Mesenchymal stem cell (in vitro differentiated cells and primary cell): ENCODE measurements around the gene INSC.

Experiments
- DNase-seq: peaks from one replicate; pipeline ENCODE4 v3.0.0-alpha.2; 2013
- H2AFZ ChIP-seq: one replicate; pipeline ENCODE4 v1.6.1; 2013; ENCODE audit warnings: low read depth, mild to moderate bottlenecking, control low read depth, inconsistent platforms, low read length, moderate library complexity
- H2AK5ac ChIP-seq: 2 replicates; pipeline ENCODE4 v1.6.1; 2013; ENCODE audit warnings: low read length, moderate library complexity, mild to moderate bottlenecking, inconsistent platforms; ENCODE audit not compliant: severe bottlenecking
- H2BK120ac ChIP-seq: one replicate; pipeline ENCODE4 v1.6.1; 2013; ENCODE audit warnings: low read depth, mild to moderate bottlenecking, inconsistent platforms, low read length, moderate library complexity
- H2BK12ac ChIP-seq, 2 experiments: one replicate each; pipeline ENCODE4 v1.6.1; 2013; ENCODE audit warnings: inconsistent platforms in 2 of 2, low read length in 2 of 2, mild to moderate bottlenecking in 2 of 2, moderate library complexity in 2 of 2, control low read depth in 1 of 2
- H2BK15ac ChIP-seq: one replicate; pipeline ENCODE4 v1.6.1; 2013; ENCODE audit warnings: mild to moderate bottlenecking, low read depth, inconsistent platforms; ENCODE audit not compliant: poor library complexity, severe bottlenecking
- H2BK5ac ChIP-seq: 2 replicates; pipeline ENCODE4 v1.6.1; 2013; ENCODE audit warnings: low read depth, mild to moderate bottlenecking, low read length, control low read depth, inconsistent platforms; ENCODE audit not compliant: poor library complexity, severe bottlenecking
- H3K14ac ChIP-seq, 2 experiments: one replicate each; pipeline ENCODE4 v1.6.1; 2013; ENCODE audit warnings: inconsistent platforms in 2 of 2, low read length in 2 of 2, control low read depth in 1 of 2, mild to moderate bottlenecking in 1 of 2, moderate library complexity in 1 of 2
- H3K18ac ChIP-seq, 2 experiments: one replicate each; pipeline ENCODE4 v1.6.1; 2013; ENCODE audit warnings: inconsistent platforms in 2 of 2, low read length in 2 of 2, control low read depth in 1 of 2, low read depth in 1 of 2, mild to moderate bottlenecking in 1 of 2
- H3K23ac ChIP-seq, 2 experiments: one replicate each; pipeline ENCODE4 v1.6.1; 2013; ENCODE audit warnings: inconsistent platforms in 2 of 2, low read length in 2 of 2, mild to moderate bottlenecking in 2 of 2, moderate library complexity in 2 of 2, control low read depth in 1 of 2
- H3K27ac ChIP-seq: 2 replicates; pipeline ENCODE4 v1.5.1; 2013; ENCODE audit warnings: mild to moderate bottlenecking, moderate library complexity, low read length, control low read depth, inconsistent platforms; ENCODE audit not compliant: poor library complexity, severe bottlenecking
- H3K27me3 ChIP-seq, 2 experiments: 2 replicates each; pipeline versions ENCODE4 v1.6.1 to v1.7.0; 2013; ENCODE audit warnings: low read length in 2 of 2, mild to moderate bottlenecking in 2 of 2, moderate library complexity in 2 of 2, control low read depth in 1 of 2, inconsistent platforms in 1 of 2; ENCODE audit not compliant: control insufficient read depth in 1 of 2, insufficient read depth in 1 of 2
- H3K36me3 ChIP-seq, 2 experiments: 2 replicates each; pipeline versions ENCODE4 v1.6.1 to v1.7.0; 2013; ENCODE audit warnings: low read length in 2 of 2, control low read depth in 1 of 2, inconsistent platforms in 1 of 2, low read depth in 1 of 2, mild to moderate bottlenecking in 1 of 2; ENCODE audit not compliant: insufficient read depth in 2 of 2, control insufficient read depth in 1 of 2
- H3K4ac ChIP-seq, 2 experiments: one replicate each; pipeline ENCODE4 v1.6.1; 2013; ENCODE audit warnings: inconsistent platforms in 2 of 2, low read length in 2 of 2, mild to moderate bottlenecking in 2 of 2, moderate library complexity in 2 of 2, control low read depth in 1 of 2, low read depth in 1 of 2
- H3K4me1 ChIP-seq: 2 replicates; pipeline ENCODE4 v1.6.1; 2013; ENCODE audit warnings: low read depth, low read length, control low read depth; ENCODE audit not compliant: control insufficient read depth, insufficient read depth
- H3K4me2 ChIP-seq: 2 replicates; pipeline ENCODE4 v1.6.1; 2013; ENCODE audit warnings: low read length, mild to moderate bottlenecking, inconsistent platforms; ENCODE audit not compliant: poor library complexity, severe bottlenecking
- H3K4me3 ChIP-seq, 2 experiments: 2 replicates each; pipeline versions ENCODE4 v1.5.1 to v1.7.0; 2013; ENCODE audit warnings: low read length in 2 of 2, mild to moderate bottlenecking in 2 of 2, control low read depth in 1 of 2, low read depth in 1 of 2; ENCODE audit not compliant: insufficient read depth in 1 of 2
- H3K79me1 ChIP-seq: replicated peaks from 2 replicates; pipeline ENCODE4 v1.6.1; 2013; ENCODE audit warnings: mild to moderate bottlenecking, control low read depth, low read length, inconsistent platforms; ENCODE audit not compliant: poor library complexity, severe bottlenecking
- H3K9ac ChIP-seq: 2 replicates; pipeline ENCODE4 v1.7.0; 2013; ENCODE audit warnings: mild to moderate bottlenecking, low read length, moderate library complexity
- H3K9me3 ChIP-seq: 2 replicates; pipeline ENCODE4 v1.7.0; 2013; ENCODE audit warnings: mild to moderate bottlenecking, low read length; ENCODE audit not compliant: control insufficient read depth
- H4K8ac ChIP-seq: one replicate; pipeline ENCODE4 v1.6.1; 2013; ENCODE audit warnings: inconsistent platforms, mild to moderate bottlenecking, low read length, moderate library complexity
- H4K91ac ChIP-seq: one replicate; pipeline ENCODE4 v1.6.1; 2013; ENCODE audit warnings: mild to moderate bottlenecking, low read length, inconsistent platforms
- WGBS: methylation state at CpG from one replicate; pipeline ENCODE4 v1.1.7; 2013; ENCODE audit warnings: mixed read lengths; 5-methylcytosine and 5-hydroxymethylcytosine counted together

INSC gene

GRCh38 chr11:15295695-15296094 lies 181.0 kb downstream of the INSC start:
- no peak overlapping the region for H2BK15ac ChIP-seq
- H4K91ac ChIP-seq: no peak overlapping the region
- no peak for DNase-seq
- no peak overlapping the region for H3K4me2 ChIP-seq
- H3K9ac ChIP-seq: no peak overlapping the region
- H4K8ac ChIP-seq: no peak overlapping the region
- H2AFZ ChIP-seq: no peak overlapping the region
- no peak overlapping the region for H3K18ac ChIP-seq
- H3K4me3 ChIP-seq: no peak overlapping the region
- no peak overlapping the region for H3K27ac ChIP-seq
- H2BK5ac ChIP-seq: no peak overlapping the region
- no peaks in the 10 kb centered on the region for H3K9me3 ChIP-seq
- no peaks in the 10 kb centered on the region for H3K36me3 ChIP-seq
- H3K27me3 ChIP-seq: no peaks in the 10 kb centered on the region
- H3K14ac ChIP-seq: no peak overlapping the region
- H2BK120ac ChIP-seq: no peak overlapping the region
- H3K23ac ChIP-seq: no peak overlapping the region
- H3K79me1 ChIP-seq: no peaks in the 10 kb centered on the region
- H3K4ac ChIP-seq: no peak overlapping the region
- WGBS: 36% methylated on average over 1 of the region's 1 CpG
- H2AK5ac ChIP-seq: no peak overlapping the region
- H2BK12ac ChIP-seq: no peak overlapping the region
- no peaks in the 10 kb centered on the region for H3K4me1 ChIP-seq
